ENCODE measurements around the gene UGT1A6. TPM values are rescaled to one million over a fixed set of nuclear protein-coding genes. Genes with fewer than 3 reads are reported as not detected.

UGT1A6 gene
- total RNA-seq, 2 donors from 2014 or later = not detected

- no peak overlapping the region for H3K4me3 Mint-ChIP-seq
These were observed 96.9 kb downstream of the UGT1A6 start for GRCh38 chr2:233789554-233789953.

GRCh38 chr2:233791151-233791882 lies 98.6 kb downstream of the UGT1A6 start:
- Mint-ChIP-seq H3K4me1 (no peaks in the 10 kb centered on the region), H3K27ac (no peak overlapping the region), H3K36me3 (ENCODE audit: low read depth) (no peaks in the 10 kb centered on the region), H3K27me3 (ENCODE audit: insufficient read depth) (no peaks in the 10 kb centered on the region), H3K4me3 (no peak overlapping the region), H3K9me3 (peaks cover under 1% of the 10 kb centered on the region)
- DNase-seq = no peak
- Histone ChIP-seq H3K9me3 (ENCODE audit: control insufficient read depth, low read length) (no peaks in the 10 kb centered on the region), H3K36me3 (ENCODE audit: control insufficient read depth, insufficient read depth, low read length) (no peaks in the 10 kb centered on the region), H3K27me3 (ENCODE audit: control insufficient read depth, insufficient read depth, low read length, poor library complexity, severe bottlenecking) (no peaks in the 10 kb centered on the region), H3K27ac (ENCODE audit: low read depth, low read length) (no peak overlapping the region), H3K4me1 (ENCODE audit: control insufficient read depth, insufficient read depth, low read length) (no peaks in the 10 kb centered on the region), H3K4me3 (ENCODE audit: low read length) (no peak overlapping the region), H3K9ac (ENCODE audit: extremely low read depth, low read length, poor library complexity, severe bottlenecking) (no peak overlapping the region)
- 87 to 95% methylated on average over 13 to 18 of the region's 18 CpGs for WGBS, 2 experiments (ENCODE audit: insufficient coverage in 1 of 2, insufficient read length in 1 of 2)
- TF ChIP-seq, protein P1, sequence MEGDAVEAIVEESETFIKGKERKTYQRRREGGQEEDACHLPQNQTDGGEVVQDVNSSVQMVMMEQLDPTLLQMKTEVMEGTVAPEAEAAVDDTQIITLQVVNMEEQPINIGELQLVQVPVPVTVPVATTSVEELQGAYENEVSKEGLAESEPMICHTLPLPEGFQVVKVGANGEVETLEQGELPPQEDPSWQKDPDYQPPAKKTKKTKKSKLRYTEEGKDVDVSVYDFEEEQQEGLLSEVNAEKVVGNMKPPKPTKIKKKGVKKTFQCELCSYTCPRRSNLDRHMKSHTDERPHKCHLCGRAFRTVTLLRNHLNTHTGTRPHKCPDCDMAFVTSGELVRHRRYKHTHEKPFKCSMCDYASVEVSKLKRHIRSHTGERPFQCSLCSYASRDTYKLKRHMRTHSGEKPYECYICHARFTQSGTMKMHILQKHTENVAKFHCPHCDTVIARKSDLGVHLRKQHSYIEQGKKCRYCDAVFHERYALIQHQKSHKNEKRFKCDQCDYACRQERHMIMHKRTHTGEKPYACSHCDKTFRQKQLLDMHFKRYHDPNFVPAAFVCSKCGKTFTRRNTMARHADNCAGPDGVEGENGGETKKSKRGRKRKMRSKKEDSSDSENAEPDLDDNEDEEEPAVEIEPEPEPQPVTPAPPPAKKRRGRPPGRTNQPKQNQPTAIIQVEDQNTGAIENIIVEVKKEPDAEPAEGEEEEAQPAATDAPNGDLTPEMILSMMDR (conservative IDR thresholded peaks at IDR 0.05) = no peak

More at GRCh38 chr2:233789554-233789953, 96.9 kb downstream of the UGT1A6 start:
- H3K4me1 Mint-ChIP-seq = no peaks in the 10 kb centered on the region
- H3K27ac Mint-ChIP-seq = no peak overlapping the region
- no peak overlapping the region for H3K27ac ChIP-seq (ENCODE audit: low read depth, low read length)
- no peak for DNase-seq
- peaks cover 4% of the 10 kb centered on the region for H3K9me3 Mint-ChIP-seq
- H3K4me3 ChIP-seq (ENCODE audit: low read length) = no peak overlapping the region
- H3K4me1 ChIP-seq (ENCODE audit: control insufficient read depth, insufficient read depth, low read length) = no peaks in the 10 kb centered on the region
- no peaks in the 10 kb centered on the region for H3K27me3 Mint-ChIP-seq (ENCODE audit: insufficient read depth)
- H3K27me3 ChIP-seq (ENCODE audit: control insufficient read depth, insufficient read depth, low read length, poor library complexity, severe bottlenecking) = no peaks in the 10 kb centered on the region
- no peaks in the 10 kb centered on the region for H3K36me3 ChIP-seq (ENCODE audit: control insufficient read depth, insufficient read depth, low read length)
- no peak overlapping the region for H3K9ac ChIP-seq (ENCODE audit: extremely low read depth, low read length, poor library complexity, severe bottlenecking)
- 91 to 98% methylated on average over 6 to 7 of the region's 7 CpGs for WGBS, 2 experiments (ENCODE audit: insufficient coverage in 1 of 2, insufficient read length in 1 of 2)
- no peaks in the 10 kb centered on the region for H3K36me3 Mint-ChIP-seq (ENCODE audit: low read depth)
- H3K9me3 ChIP-seq (ENCODE audit: control insufficient read depth, low read length) = no peaks in the 10 kb centered on the region
- TF ChIP-seq, protein P1 (conservative IDR thresholded peaks at IDR 0.05) = no peak

DNA sequence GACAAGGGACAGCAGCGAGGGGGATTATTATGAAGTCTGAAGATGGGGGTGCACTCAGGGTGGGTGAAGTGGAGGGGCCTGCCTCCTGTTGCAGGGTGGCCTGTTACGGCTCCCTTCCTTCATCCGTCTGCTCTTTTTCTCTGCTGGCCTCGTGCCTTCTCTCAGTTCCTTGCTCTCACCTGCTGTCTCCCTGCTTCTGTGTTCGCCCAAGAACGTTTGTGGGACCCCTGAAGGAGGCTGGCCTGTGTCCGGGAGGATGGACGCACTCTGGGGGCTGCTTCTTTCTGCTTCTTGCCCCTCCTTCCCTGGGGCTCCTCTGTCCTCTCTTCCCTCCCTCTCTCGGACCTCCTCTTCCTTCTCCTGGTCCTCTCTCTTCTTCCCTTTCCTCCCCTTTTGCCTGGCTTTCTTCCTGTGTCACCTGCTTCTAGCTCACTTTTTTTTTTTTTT lies 99.2 kb downstream of the UGT1A6 start:
- H3K36me3 ChIP-seq (ENCODE audit: control insufficient read depth, insufficient read depth, low read length) = no peaks in the 10 kb centered on the region
- H3K4me3 ChIP-seq (ENCODE audit: low read length) = no peak overlapping the region
- H3K9me3 ChIP-seq (ENCODE audit: control insufficient read depth, low read length) = no peaks in the 10 kb centered on the region
- no peak overlapping the region for H3K9ac ChIP-seq (ENCODE audit: extremely low read depth, low read length, poor library complexity, severe bottlenecking)
- H3K4me1 ChIP-seq (ENCODE audit: control insufficient read depth, insufficient read depth, low read length) = no peaks in the 10 kb centered on the region
- H3K4me1 Mint-ChIP-seq = no peaks in the 10 kb centered on the region
- TF ChIP-seq, protein P1 (conservative IDR thresholded peaks at IDR 0.05) = no peak
- H3K4me3 Mint-ChIP-seq = no peak overlapping the region
- H3K36me3 Mint-ChIP-seq (ENCODE audit: low read depth) = no peaks in the 10 kb centered on the region
- DNase-seq = no peak
- H3K27me3 ChIP-seq (ENCODE audit: control insufficient read depth, insufficient read depth, low read length, poor library complexity, severe bottlenecking) = no peaks in the 10 kb centered on the region
- no peak overlapping the region for H3K27ac Mint-ChIP-seq
- WGBS, 2 experiments (ENCODE audit: insufficient coverage in 1 of 2, insufficient read length in 1 of 2) = 86 to 98% methylated on average over 8 to 9 of the region's 9 CpGs
- H3K27ac ChIP-seq (ENCODE audit: low read depth, low read length) = no peak overlapping the region
- H3K27me3 Mint-ChIP-seq (ENCODE audit: insufficient read depth) = no peaks in the 10 kb centered on the region
- H3K9me3 Mint-ChIP-seq = no peaks in the 10 kb centered on the region
